HG02571 (cell line): ENCODE data around the gene PADI4.
"Not testable (repeated sequence)": the region's sequence is repeated elsewhere in the genome, so short reads cannot be mapped to it uniquely, and the experiment has no call there.

Experiments
- ATAC-seq: cut with Tn5 transposase; IDR thresholded peaks from one replicate; pipeline ENCODE4 v1.9.1; 2021; ENCODE audit warnings: mild to moderate bottlenecking, moderate library complexity; ENCODE audit not compliant: unreplicated experiment

The PADI4 gene

DNA sequence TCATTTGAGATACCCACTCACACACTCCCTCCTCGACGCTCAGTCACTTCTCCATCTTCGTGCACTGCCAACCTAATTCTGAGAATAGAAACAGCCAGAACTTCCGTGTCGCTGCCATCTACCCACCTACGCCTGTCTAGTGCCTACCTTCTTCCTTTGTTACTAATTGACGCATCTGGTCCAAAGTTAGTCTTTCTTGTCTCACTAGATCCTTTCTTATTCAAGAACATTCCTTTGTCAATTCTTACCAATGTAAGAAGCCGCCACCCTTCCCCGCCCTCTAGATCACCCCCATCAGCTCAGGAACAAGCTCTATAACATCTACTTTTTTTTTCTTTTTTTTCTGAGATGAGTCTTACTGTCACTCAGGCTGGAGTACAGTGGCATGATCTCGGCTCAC, 67.7 kb downstream of the PADI4 start:
- ATAC-seq = no peak

- no peak for ATAC-seq
These were observed 69.4 kb downstream of the PADI4 start for GRCh38 chr1:17377325-17377953.

- ATAC-seq = no peak
These were observed 73.2 kb downstream of the PADI4 start for GRCh38 chr1:17381161-17381560.

- ATAC-seq = no peak
These were observed 84.3 kb downstream of the PADI4 start for GRCh38 chr1:17392199-17392740.

GRCh38 chr1:17393230-17393629, 85.2 kb downstream of the PADI4 start:
- no peak for ATAC-seq

GRCh38 chr1:17397910-17398695, 90.1 kb downstream of the PADI4 start:
- ATAC-seq = no peak

DNA sequence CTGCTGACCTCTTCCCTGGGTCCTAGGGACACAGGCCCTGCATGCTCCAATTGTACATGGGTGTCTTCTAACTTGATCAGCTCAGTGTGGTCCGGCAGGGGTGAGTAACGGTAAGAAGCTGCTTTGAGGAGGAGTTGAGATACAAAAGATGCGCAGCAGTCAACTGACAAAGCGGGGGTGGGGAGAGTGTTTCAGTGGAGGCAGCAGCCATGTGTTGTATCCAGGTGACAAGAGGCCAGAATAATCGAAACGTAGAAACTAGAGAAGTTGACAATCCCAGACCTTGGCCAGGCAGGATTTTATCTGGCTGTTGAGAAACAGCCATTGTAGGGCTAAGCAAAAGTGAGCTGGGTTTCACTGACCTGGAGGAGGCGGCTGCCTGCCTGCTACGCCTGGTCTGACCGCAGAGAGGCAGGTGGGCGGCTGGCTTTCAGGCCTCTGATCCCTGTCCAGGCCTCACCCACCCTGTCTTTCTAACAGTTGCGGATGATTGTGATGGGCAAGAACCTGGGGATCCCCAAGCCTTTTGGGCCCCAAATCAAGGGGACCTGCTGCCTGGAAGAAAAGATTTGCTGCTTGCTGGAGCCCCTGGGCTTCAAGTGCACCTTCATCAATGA, 92.8 kb downstream of the PADI4 start:
- ATAC-seq = no peak

DNA sequence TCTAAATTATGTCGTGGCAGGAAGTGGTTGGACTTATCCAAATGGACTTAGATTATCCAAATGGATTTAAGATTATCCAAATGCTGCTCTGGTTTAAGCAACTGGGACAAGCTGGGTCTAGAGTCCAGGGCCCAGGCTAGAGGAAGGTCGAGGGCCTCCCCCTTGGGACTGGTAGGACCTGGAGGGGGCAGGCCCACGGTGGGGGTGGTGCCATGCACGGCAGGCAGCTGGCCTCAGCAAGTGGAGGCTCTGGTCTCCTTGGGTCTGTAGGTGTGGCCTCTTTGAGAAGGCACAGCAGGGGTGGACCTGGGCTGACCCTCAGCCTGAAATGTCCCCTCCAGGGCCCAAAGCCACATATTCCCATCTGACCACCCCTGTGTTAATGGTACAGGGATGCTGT, 93.8 kb downstream of the PADI4 start:
- no peak for ATAC-seq

DNA sequence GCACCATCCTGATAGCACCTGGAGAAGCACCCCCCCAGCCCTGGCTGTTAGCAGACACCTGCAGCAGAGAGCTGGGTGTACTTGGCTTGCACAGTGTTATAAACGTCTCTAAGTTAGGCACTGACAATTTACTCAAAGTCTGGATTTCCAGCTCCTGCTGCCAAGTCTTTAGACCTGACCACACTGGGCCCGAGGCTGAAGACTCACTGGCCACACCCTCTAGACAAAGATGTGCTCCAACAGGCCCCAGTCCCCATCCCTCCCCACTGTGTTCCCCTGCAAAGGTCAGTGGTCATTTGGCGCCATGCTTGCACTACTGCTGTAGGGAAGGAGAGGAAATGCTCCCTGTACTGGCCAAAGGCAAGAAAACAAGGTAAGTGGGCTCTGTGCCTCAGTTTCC, 95.1 kb downstream of the PADI4 start:
- no peak for ATAC-seq

DNA sequence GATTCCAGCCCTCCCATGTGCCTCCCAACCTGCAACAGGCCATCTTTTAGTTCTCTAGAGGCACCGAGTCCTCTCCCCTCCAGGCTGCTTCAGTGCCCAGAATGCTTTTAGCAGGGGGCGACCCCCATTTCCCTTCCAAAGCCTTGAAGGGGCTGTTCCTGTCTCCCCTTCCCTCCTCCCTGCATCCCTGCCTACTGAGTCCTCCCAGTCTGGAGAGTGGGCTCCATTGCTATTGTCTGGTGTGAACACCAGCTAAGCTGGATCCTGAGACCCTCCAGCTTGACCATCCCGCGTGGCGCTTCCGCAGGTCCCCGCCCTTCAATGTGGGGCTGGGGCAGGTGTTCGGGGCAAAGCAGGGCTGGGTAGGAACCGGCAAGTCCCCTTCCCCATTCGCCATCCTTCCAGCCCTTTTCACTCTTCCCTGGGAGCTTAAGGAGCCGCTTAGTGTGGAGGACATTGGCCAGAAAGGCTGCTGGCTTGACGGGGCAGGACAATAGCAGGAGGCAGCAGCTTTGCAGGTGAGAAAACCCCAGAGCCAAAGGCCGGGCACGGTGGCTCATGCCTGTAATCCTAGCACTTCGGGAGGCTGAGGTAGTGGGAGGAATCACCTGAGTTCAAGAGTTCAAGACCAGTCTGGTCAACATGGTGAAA, 96.2 kb downstream of the PADI4 start:
- no peak for ATAC-seq

DNA sequence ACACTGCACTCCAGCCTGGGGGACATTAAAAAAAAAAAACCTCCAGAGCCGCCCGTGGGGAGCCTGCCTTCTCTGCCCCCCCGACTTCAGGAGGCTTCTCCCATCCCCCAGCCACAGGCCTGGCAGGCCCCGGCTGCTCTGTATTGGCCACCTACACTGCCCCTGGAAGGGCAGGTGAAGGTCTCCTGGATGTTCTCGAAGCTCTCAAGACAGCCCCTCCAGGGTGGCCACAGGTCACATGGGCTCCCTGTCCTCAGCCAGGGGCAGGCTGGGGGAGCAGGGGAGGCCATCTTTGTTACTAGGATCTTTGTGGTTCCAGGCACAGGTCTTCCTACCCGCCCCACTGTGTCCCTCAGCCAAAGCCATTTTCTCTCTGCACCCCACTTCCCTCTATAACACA, 96.8 kb downstream of the PADI4 start:
- ATAC-seq = no peak

GRCh38 chr1:17405898-17406759, 98.1 kb downstream of the PADI4 start:
- no peak for ATAC-seq

- not testable (repeated sequence) for ATAC-seq
These were observed 98.9 kb downstream of the PADI4 start for GRCh38 chr1:17406760-17407475.

DNA sequence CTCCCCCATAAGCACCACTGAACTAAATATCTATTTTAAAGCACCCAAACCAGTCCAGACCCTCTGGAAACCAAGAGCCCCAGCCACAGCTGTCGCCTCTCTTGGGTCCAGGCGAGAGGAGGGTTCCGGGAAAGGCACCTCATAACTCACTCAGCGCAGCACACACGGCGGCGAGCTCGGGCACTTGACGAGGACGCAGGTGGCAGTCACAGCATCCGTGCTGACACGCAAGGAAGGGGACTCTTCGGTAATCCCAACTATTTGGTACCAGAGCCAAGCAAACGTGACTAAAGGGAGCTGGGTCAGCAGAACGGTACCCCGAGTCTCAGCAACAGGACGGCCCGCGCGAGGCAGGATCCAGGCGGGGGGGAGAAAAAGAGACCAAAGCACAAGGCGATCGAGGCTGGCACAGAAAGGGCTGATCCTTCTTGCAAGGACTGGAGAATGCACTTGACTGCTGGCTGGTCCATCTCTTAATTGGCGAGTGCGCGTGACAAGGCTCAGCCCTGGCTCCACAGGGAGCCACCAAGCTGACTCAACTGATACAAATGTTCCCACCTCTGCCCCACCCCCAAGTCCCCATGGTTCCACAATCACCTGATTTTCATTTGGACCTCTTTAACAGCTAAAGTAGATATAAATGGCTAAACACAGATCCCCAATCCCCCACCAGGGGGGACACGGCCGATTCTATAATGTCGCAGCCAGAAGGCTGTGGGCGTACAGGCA, 100.0 kb downstream of the PADI4 start:
- not testable (repeated sequence) for ATAC-seq

DNA sequence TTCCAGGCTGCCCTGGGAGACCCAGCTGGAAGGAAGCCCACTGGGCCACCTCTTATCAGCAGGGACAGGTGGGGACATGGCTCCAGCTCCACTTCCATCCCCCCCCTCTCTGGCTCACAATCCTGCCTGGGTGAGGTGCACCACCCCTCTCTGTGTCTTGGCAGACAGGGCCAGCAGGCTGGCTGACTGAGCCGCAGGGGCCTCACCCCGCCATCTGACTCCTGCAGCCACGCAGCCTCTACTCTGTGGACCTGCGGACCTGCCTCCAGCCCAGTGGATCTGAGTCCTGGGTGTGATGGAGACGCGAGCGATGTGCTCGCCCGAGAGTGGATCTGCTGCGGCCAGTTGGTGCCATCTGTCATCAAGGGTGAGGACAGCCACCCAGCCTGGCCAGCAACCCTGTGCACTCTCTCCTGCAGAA, 101.4 kb downstream of the PADI4 start:
- ATAC-seq = no peak

- ATAC-seq = no peak
These were observed 104.3 kb downstream of the PADI4 start for GRCh38 chr1:17412093-17412870.
